NK-92 (cell line): ENCODE data around the gene RNASEH2A.
"Not testable (repeated sequence)": the region's sequence is repeated elsewhere in the genome, so short reads cannot be mapped to it uniquely, and the experiment has no call there.

Source experiments
- DNase-seq: peaks from one replicate; lab custom pipeline; 2025; ENCODE audit not compliant: unreplicated experiment; lab: John Stamatoyannopoulos, UW

RNASEH2A gene

GRCh38 chr19:12793290-12794195 lies 12.8 kb upstream of the RNASEH2A start:
- no peak for DNase-seq

DNA sequence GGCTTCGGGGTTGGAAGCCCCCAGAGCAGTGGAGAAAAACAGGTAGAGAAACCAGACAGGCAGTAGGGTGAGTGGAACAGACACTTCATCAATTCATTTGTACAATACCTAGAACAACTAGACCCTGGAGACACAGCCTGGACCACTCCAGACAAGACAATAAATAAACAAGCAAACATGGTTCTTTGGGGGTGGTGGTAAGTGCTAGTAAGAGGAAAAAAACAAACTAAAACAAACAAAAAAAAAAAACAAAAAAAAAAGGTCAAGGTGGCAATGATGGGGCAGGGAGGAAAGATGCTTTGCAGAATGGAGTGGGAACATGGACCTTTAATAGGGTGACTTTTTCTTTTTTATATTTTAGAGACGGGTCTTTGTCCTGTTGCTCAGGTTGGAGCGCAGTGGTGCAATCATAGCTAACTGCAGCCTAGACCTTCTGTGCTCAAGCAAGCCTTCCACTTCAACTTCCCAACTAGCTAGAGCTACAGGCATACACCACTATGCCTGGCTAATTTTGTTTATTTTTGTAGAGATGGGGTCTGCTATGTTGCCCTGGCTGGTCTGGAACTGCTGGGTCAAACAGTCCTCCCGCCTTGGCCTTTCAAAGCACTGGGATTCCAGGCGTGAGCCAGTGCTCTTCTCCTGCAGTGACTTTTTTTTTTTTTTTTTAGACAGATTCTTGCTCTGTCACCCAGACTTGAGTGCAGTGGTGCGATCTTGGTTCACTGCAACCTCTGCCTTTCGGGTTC lies 12.0 kb upstream of the RNASEH2A start:
- no peak for DNase-seq

- DNase-seq: no peak
Observed at GRCh38 chr19:12794971-12795381, 11.4 kb upstream of the RNASEH2A start.

DNA sequence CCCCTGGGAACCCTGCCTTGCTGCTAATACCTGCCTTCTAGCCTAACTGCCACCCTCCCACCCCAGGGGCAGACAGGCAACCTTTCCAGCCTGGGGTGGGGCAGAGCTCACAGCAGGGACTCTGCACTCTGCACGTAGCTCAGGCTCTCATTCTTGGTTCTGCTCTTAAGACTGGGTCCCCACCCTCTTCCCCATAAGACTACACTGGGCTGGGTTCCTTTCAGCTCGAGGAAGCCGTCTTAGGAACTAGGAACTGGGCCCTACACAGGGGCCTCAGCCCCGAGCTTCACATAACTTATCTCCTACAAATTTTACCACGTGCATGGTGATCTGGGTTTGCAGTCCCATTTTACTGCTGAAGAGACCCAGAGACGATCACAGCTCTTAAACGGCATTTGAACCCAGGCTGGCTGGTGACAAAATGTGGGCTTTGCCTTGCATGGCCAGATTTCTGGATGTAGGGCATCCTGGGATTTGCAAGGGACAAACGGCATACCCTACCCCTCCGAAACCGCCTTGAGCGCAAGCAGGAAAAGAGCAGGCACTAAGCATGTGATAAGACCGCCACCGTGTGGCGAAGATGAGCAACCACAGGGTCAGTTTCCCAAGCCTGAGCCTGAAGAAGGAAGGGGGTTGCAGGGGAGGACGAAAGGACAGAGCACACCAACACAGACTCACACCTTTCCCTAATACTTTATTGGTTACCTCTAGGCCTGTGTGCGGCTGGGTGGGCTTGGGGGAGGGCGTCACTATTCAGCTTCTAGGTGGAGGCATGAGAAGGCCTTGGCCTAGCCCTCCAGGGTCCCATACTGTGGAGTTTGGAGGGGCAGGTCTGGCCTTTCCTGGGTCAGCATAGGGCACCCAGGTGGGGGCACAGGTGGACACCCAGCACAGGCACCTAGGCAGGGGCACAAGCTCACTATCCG lies 10.0 kb upstream of the RNASEH2A start:
- DNase-seq: no peak

- no peak for DNase-seq
Observed at GRCh38 chr19:12797141-12797587, 9.2 kb upstream of the RNASEH2A start.

DNA sequence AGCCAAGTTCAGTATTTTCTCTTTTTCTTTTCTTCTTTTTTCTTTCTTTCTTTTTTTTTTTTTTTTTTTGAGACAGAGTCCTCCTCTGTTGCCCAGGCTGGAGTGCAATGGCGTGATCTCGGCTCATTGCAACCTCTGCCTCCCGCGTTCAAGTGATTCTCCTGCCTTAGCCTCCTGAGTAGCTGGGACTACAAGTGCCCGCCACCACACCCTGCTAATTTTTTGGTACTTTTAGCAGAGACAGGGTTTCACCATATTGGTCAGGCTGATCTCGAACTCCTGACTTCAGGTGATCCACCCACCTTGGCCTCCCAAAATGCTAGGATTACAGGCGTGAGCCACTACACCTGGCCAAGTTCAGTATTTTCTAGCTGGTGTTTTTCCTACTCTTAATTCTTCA lies 8.8 kb upstream of the RNASEH2A start:
- DNase-seq: not testable (repeated sequence)

- DNase-seq: no peak
Observed at GRCh38 chr19:12799742-12800465, 6.5 kb upstream of the RNASEH2A start.

GRCh38 chr19:12800466-12800770 lies 6.0 kb upstream of the RNASEH2A start:
- no peak for DNase-seq

DNA sequence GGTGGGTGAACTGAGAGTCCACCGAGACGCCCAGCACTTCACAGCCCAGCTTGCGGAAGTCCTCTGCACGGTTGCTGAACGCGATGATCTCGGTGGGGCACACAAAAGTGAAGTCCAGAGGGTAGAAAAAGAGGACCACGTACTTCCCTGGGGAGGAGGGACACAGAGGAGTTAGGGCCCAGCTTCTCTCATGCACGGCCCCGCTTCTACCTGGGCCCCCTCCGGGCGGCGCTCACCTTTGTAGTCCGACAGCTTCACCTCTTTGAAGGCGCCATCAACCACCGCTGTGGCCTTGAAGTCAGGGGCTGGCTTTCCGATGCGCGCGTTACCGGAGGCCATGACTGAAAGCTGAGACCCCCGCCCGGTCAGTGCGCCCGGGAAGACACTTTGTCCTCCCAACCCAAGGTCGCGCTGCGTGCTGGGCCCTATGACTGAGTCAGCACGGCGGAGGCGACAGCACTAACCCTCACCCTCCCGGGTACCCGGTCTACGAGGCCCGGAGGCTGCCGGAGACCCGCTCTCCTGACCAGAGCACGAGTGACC lies 5.4 kb upstream of the RNASEH2A start:
- DNase-seq: no peak

- no peak for DNase-seq
Observed at GRCh38 chr19:12801466-12802266, 4.7 kb upstream of the RNASEH2A start, which contains the start of the genes PRDX2 and THSD8. Gene PRDX2, minus strand, starts transcription at chr19:12801800. Its CDS starts 539 bp downstream, at chr19:12801261. Gene THSD8, plus strand, starts transcription at chr19:12802069. Its CDS starts 3 bp downstream, at chr19:12802072.

- DNase-seq: no peak
Observed at GRCh38 chr19:12802267-12803106, 3.9 kb upstream of the RNASEH2A start.

GRCh38 chr19:12804051-12804450 lies 2.3 kb upstream of the RNASEH2A start:
- DNase-seq: no peak

- no peak for DNase-seq
Observed at GRCh38 chr19:12815088-12815487, 8.7 kb downstream of the RNASEH2A start.

DNA sequence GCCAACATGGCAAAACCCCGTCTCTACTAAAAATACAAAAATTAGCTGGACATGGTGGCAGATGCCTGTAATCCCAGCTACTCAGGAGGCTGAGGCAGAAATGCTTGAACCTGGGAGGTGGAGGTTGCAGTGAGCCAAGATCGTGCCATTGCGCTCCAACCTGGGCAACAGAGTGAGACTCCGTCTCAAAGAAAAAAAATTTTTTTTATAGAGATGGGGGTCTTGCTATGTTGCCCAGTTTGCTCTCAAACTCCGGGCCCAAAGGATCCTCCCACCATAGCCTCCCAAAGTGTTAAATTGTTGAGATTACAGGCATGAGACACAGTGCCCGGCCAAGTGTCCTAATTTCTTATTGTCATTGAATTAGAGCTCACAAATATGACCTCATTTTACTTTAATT lies 10.8 kb downstream of the RNASEH2A start:
- not testable (repeated sequence) for DNase-seq

DNA sequence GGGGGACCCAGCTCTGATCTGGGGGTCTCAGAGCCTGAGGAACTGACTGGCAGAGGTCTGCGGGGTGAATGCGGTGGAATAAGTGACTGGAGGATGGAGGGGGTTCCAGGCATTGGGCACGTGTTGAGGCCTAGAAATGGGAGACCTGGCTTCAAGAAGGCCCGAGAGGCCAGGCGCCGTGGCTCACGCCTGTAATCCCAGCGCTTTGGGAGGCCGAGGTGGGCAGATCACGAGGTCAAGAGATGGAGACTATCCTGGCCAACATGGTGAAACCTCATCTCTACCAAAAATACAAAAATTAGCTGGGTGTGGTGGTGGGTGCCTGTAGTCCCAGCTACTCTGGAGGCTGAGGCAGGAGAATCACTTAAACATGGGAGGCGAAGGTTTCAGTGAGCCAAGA lies 11.4 kb downstream of the RNASEH2A start:
- DNase-seq: not testable (repeated sequence)

GRCh38 chr19:12821761-12822160 lies 15.4 kb downstream of the RNASEH2A start:
- DNase-seq: no peak

DNA sequence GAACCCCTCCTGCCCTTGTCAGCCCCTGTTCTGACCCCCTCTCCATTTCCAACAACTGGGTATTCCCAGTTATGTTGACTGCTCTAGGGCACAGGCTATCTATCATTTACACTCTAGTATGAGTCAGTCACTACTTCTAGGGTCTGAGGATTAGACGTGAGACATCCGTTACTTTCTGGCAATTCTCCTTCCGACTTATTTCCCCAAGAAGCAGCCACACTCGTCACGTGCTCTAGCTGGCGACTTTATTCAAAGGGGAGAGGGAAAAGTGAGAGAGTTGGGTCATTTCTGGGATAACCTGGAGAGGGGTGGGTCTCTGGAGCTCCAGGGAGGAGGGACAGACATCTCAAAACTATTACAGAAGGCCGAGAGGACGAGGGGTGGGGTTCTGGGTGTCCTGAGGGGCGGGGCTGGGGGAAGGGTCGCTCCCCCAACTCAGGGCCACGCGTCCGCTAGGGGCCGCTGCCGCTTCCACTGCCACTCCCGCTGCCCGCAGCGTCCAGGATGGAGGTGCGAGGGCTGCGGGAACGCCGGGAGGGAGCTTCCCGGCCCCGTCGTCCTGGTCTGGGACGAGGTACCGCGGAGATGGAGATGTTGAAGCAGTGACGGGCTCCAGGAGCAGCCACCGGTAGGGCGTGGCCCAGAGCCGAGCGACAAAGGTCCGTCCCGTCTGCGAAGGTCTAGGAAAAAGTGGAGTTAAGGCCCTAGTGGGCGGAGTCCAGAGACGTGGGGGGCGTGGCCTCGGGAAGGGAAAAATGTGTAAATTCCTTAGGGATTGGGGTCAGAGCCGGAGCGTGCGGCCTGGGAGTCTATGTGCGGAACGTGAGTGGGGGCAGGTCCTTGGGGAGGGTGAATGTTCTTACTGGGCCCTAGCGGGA lies 19.1 kb downstream of the RNASEH2A start:
- no peak for DNase-seq
